Measurements from ENCODE around the gene SURF4. TPM values are rescaled to one million over a fixed set of nuclear protein-coding genes. Genes with fewer than 3 reads are reported as not detected.
A peak's percentile ranks its signal among the peaks of the same experiment; 100 is the strongest.

Gene SURF4
- total RNA-seq, 1 experiment from 2014 or later, result 134 TPM

DNA sequence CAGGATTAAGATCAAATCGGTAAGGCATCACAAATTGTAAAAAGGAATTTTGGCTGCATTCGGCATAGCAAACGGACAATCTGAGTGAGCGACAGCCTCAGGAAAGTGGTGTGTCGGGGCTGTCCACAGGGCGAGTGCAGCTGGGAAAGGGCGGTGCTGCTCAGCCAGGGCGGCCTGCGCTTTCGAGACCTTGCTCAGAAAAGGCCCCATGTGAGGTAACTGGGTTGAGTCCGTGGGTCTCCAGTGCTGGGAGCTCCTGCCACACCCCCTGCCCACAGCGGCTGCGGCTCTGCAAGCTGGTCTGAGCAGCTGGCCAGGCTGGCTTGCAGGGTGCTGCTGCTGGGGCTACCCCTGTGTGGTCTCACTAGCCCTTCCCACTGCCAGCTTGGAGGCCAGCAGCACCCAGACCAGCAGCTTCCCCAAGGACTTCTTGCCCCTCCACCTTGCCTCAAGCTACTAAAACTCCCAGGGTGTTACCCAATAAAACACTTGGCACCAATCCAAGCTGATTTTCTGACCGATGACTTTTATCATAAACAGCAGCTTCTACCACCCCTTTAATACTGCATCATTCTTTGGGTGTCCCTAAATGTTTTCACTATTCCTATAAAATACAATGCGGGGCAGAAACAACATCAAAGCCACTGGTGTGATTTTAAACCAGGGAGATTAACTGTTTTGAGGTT is 13.4 kb downstream of the SURF4 start:
- RAD21 ChIA-PET (ENCODE audit: low non-redundant PET in 1 of 2, low total read pairs in 2 of 2, uncharacterized antibody in 2 of 2, unreplicated experiment in 2 of 2), result no interaction called here
- DNase-seq (ENCODE audit: low read depth, low spot score) (no peak), ATAC-seq (peak; percentile 6; the same call in 1 of the 2 replicates)
- H4K20me1 ChIP-seq (ENCODE audit: insufficient read depth), result no peaks in the 10 kb centered on the region
- H3K27ac ChIP-seq (ENCODE audit: low read depth, low read length), result 0 out of 2 replicates have a peak overlapping the region, but pooled peaks have one; percentile 2
- H3K4me3 ChIP-seq (replicated peaks in 1 of 2; ENCODE audit: low read depth in 1 of 2, low read length in 2 of 2), result no peak overlapping the region
- peaks cover 40 to 60% of the 10 kb centered on the region in 2 experiments; a peak in 3 of 4 replicates for H3K36me3 ChIP-seq (ENCODE audit: control insufficient read depth in 1 of 2, insufficient read depth in 2 of 2, low read length in 2 of 2)
- POLR2A ChIA-PET, result interaction anchor here (0.8 to 1.4 kb wide), 2 partner anchors 9 to 15 kb away, joined by 3 to 5 read pairs; partner anchors contain the start of genes MED22 and RPL7A
- no peaks in the 10 kb centered on the region for H3K9me2 ChIP-seq (ENCODE audit: insufficient read depth)
- BruUV-seq (replicated peaks), result TSS peak; percentile 22
- intact Hi-C loops (cut with micrococcal nuclease), result no loop called here
- H3K27me3 ChIP-seq (ENCODE audit: insufficient read depth, low read length), result no peaks in the 10 kb centered on the region
- H3K4me1 ChIP-seq (ENCODE audit: control insufficient read depth in 1 of 2, insufficient read depth in 2 of 2, low read length in 2 of 2), result peaks cover 4% of the 10 kb centered on the region in 2 experiments; a peak in 3 of 4 replicates
- no peak overlapping the region for H3K9ac ChIP-seq (ENCODE audit: low read length)
- no peak overlapping the region for H3K4me2 ChIP-seq (ENCODE audit: low read length)
- CTCF ChIA-PET, result no interaction called here
- H2AFZ ChIP-seq (ENCODE audit: low read depth, low read length, poor library complexity, severe bottlenecking), result no peak overlapping the region
- H3K79me2 ChIP-seq (ENCODE audit: insufficient read depth, low read length), result peaks cover 49% of the 10 kb centered on the region
- no peaks in the 10 kb centered on the region for H3K9me3 ChIP-seq (ENCODE audit: control insufficient read depth in 1 of 2, insufficient read depth in 1 of 2, low read depth in 1 of 2, low read length in 2 of 2)
- TF ChIP-seq, protein P1, sequence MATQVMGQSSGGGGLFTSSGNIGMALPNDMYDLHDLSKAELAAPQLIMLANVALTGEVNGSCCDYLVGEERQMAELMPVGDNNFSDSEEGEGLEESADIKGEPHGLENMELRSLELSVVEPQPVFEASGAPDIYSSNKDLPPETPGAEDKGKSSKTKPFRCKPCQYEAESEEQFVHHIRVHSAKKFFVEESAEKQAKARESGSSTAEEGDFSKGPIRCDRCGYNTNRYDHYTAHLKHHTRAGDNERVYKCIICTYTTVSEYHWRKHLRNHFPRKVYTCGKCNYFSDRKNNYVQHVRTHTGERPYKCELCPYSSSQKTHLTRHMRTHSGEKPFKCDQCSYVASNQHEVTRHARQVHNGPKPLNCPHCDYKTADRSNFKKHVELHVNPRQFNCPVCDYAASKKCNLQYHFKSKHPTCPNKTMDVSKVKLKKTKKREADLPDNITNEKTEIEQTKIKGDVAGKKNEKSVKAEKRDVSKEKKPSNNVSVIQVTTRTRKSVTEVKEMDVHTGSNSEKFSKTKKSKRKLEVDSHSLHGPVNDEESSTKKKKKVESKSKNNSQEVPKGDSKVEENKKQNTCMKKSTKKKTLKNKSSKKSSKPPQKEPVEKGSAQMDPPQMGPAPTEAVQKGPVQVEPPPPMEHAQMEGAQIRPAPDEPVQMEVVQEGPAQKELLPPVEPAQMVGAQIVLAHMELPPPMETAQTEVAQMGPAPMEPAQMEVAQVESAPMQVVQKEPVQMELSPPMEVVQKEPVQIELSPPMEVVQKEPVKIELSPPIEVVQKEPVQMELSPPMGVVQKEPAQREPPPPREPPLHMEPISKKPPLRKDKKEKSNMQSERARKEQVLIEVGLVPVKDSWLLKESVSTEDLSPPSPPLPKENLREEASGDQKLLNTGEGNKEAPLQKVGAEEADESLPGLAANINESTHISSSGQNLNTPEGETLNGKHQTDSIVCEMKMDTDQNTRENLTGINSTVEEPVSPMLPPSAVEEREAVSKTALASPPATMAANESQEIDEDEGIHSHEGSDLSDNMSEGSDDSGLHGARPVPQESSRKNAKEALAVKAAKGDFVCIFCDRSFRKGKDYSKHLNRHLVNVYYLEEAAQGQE (IDR thresholded peaks at IDR 0.05; ENCODE audit: low read depth), result no peak
- TF ChIP-seq EZH2phosphoT487 (IDR thresholded peaks at IDR 0.05; ENCODE audit: borderline replicate concordance), result no peak
- no peak for TF ChIP-seq ZFX (IDR thresholded peaks at IDR 0.05)
- no peak for TF ChIP-seq POLR2A (IDR thresholded peaks at IDR 0.05; ENCODE audit: borderline replicate concordance, extremely low read depth, insufficient read depth, insufficient read length)
- TF ChIP-seq POLR2AphosphoS5 (IDR thresholded peaks at IDR 0.05; ENCODE audit: low read depth, low read length), result no peak
- no peak for TF ChIP-seq TCF7L2 (IDR thresholded peaks at IDR 0.05; ENCODE audit: borderline replicate concordance, extremely low read depth, insufficient read depth, insufficient read length)

Measured in HCT116 (cell line).